Testis (tissue), 2 donors: Measurements from ENCODE around the gene PRR20E.

ENCODE experiments used
- POLR2A ChIP-seq: fragments of 450-650 bp; IDR thresholded peaks from one replicate; pipeline ENCODE4 v1.6.1; 2017; ENCODE audit warnings: antibody characterized with exemption, mild to moderate bottlenecking, moderate library complexity
- TF ChIP-seq, protein P1 (sequence below), 3 experiments: fragments of 450-650 bp in 2 of 3; fragments of 200-600 bp in 1 of 3; sonication (generic) in 1 of 3; IDR thresholded peaks; one replicate each; pipeline ENCODE4 v1.5.1; 2016 to 2019; ENCODE audit warnings: antibody characterized with exemption in 3 of 3, mild to moderate bottlenecking in 2 of 3, moderate library complexity in 1 of 3

DNA sequence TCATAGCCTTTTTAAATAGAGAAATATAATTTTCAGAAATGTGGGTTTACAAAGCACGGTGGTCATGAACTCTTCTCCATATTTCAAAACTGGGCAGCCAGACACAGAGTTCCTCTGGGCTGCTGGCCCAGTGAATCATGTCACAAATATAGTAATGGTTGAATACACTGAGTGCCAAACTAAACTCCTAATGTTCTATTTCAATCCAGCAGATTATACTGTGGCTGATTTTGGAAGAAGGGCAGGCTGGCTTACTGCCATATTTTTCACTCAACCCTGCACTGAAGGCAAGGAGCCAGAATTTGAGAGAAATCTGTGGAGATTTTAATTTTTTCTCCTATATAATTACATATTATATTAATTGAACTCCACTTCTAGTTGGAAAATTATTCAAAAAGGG lies 43.3 kb upstream of the PRR20E start:
- TF ChIP-seq, protein P1, sequence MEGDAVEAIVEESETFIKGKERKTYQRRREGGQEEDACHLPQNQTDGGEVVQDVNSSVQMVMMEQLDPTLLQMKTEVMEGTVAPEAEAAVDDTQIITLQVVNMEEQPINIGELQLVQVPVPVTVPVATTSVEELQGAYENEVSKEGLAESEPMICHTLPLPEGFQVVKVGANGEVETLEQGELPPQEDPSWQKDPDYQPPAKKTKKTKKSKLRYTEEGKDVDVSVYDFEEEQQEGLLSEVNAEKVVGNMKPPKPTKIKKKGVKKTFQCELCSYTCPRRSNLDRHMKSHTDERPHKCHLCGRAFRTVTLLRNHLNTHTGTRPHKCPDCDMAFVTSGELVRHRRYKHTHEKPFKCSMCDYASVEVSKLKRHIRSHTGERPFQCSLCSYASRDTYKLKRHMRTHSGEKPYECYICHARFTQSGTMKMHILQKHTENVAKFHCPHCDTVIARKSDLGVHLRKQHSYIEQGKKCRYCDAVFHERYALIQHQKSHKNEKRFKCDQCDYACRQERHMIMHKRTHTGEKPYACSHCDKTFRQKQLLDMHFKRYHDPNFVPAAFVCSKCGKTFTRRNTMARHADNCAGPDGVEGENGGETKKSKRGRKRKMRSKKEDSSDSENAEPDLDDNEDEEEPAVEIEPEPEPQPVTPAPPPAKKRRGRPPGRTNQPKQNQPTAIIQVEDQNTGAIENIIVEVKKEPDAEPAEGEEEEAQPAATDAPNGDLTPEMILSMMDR (IDR thresholded peaks at IDR 0.05): no peak
- no peak for TF ChIP-seq POLR2A
